ENCODE measurements around the gene ST6GAL2.

The ST6GAL2 gene

DNA sequence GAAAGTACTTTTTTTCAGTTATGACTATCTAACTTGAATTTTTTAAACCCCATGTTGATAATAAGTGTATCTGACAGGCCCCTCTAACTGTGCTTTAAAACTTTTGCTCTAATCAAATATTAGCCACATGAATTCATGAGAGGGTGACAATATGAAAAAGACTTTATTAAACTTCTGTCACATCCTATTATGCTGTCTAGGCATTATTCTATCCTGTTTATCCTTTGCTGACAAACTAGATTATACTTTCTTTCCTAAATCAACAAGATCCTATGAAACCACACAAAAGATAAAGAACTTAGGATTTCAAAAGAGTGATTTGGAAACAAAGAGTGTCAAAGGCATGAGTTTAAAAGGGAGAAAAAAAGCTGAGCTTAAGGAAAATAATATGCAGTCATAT, 57.8 kb downstream of the ST6GAL2 start:
- no peak for DNase-seq (ENCODE audit: low spot score)

DNA sequence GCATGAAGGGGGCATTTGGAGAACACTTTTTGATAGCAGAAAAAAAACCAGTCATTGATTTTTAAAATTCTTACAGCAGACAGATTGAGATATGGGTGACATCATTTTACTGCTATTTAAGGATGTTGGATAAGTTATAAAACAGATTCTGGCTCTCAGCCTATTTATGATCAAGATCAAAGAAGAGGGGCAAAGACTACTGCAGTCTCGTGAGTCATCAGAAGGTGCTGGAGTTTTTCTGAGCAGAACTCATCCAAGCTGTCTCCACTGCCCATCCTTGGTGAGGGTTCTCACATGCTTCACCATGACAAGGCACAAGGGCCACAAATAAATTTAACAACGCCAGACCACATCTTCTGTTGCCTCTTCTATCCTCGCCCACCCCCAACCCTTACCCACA, 58.8 kb downstream of the ST6GAL2 start:
- no peak for DNase-seq (ENCODE audit: low spot score)

DNA sequence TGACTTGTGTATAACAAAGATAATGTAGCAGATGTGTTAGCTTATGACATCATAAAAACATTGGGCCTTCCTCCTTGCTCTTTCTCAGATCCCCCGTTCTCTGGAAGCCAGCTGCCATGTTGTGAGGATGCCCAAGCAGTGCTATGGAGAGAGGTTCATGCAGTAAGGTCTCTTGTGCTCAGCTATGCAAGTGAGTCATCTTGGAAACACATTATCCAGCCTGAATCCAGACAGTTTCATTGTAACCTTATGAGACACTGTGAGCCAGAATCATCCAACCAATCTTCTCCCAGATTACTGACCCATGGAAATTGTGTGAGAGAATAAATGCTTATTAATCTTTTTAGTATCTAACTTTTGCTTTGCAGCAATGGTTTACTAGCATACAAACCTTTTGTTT, 60.8 kb downstream of the ST6GAL2 start:
- no peak for DNase-seq (ENCODE audit: low spot score)

DNA sequence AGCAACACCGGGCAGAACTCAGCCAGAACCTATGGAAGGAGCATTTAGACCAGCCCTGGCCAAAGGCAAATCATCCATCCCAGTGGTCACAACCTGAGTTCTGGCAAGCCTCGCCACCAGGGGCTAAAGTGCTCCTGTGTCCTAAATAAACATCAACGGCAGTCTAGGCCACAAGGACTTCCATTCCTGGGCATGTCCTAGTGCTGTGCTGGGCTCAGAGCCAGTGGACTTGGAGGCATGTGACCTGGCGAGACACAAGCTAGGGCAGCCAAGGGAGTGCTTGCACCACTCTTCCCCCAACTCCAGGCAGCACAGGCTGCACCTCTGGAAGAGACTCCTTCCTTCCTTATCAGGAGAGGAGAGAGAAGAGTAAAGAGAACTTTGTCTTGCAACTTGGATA, 69.0 kb downstream of the ST6GAL2 start:
- DNase-seq (ENCODE audit: low spot score) = no peak

DNA sequence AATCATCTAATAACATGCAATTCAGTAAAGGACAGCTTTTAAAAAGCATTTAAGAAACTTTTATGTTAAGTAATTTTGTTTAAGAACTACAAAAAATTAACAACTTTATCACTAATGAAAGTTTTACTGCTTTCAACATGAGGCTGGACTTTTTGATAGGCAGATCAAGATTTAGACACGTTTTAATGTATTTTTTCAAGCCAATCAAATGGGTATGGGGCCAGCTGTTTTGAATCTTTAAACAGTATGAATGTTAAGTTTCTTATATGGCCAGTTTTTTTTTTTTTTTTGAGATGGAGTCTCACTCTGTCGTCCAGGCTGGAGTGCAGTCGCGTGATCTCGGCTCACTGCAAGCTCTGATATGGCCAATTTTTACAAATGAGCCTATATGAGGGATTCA, 73.1 kb downstream of the ST6GAL2 start:
- DNase-seq (ENCODE audit: low spot score) = no peak

DNA sequence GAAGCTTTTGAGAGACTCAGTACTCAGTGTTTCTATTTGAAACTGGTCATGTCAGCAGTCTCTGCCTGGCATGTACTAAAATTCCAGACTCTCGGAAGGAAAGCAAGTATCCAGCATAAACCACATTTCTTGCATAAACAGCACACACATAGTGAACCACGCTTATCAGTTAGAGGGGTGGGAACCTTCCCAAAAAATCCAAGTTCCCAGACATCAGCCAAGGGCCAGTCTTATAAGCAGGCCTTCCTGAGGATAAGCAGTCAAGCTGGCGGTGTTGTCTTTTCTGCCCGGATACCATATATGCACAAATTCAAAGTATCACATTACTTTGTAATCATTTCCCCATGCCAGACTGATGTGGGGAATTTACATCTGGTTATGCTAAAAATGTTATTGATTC, 73.6 kb downstream of the ST6GAL2 start:
- no peak for DNase-seq (ENCODE audit: low spot score)

DNA sequence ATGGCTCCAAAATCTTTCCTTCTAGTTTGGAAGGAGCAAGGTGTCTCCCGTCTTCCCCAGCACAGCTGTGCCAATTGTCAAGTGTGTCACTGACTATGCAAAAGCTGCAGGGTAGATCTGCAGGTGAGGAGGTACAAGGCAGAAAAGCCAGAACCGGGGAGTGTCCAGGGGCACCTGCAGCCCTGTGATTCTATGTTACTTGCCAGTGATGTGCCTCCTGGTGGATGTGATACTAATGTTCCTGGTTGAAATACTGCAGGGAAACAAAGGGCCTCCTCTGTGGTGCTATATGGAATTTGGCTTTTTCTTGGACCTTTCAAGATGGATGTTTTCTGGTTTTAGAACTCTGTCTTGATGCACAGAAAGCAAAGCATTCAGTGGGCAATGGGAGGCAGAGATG, 80.3 kb downstream of the ST6GAL2 start:
- no peak for DNase-seq (ENCODE audit: low spot score)

DNA sequence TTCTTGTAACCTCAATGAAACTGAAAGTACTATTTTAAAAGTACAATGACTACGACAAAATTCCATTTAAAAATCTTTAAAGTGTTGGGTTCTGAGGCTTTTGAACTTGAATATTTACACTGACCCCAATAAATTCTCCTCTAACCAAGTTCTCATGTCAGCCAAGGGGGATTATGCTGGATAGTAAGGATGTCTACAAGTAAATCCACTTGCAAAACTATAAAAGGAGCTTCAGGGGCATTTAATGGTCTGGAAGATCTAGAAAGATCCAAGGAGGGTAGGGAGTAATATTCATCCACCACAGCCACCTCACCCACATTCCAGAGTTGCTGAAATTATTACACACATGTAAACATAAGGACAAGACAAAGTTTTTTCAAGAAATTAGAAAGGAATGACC, 81.8 kb downstream of the ST6GAL2 start:
- DNase-seq (ENCODE audit: low spot score) = no peak

DNA sequence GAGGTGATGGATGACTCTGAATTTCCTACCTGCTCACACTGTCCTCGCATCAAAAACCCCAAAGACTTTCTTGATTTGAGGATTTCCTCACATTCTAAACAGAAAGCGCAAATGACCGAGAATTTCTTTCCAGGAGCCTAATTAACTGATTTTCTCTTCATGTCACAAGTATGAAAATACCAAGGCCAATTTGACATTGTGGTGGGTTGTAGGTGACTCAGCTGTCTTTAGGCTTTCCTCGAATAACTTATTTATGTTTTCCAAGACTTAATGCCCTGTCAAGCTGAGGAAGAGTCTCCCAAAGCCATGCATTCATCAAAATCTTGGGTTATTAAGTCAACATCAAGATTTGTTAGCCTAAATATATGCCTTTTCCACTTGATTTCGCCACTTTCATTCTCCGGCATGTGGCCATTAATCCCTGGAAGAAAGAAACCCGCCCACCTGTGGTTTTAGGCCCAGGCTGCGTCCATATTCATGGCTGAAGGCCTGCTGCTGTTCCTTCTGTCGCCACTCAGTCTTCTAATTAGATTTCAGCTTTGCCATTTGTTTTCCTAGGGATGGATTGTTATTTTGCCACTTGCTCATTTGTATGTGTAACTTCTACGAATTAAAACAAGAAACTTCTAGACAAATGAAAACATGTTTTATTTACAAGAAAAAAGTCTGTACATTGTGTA, 84.9 kb downstream of the ST6GAL2 start:
- no peak for DNase-seq (ENCODE audit: low spot score)

DNA sequence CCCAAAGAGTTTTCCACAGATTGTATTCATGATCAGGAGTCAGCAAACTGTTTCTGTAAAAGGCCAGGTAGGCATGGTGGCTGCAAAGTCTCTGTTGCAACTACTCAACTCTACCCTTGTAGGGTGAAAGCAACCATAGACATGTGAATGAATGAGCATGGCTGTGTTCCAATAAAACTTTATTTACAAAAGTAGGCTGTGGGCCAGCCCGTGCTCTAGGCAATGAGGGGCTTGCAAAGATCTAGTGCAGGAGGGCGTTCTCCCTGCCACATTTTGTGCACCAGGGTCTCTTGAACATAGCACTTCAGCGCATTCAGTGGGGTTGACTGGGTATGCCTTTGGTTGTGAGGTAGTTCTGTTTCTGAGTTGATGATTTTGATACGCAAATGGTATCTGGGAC, 85.8 kb downstream of the ST6GAL2 start:
- DNase-seq (ENCODE audit: low spot score) = no peak

DNA sequence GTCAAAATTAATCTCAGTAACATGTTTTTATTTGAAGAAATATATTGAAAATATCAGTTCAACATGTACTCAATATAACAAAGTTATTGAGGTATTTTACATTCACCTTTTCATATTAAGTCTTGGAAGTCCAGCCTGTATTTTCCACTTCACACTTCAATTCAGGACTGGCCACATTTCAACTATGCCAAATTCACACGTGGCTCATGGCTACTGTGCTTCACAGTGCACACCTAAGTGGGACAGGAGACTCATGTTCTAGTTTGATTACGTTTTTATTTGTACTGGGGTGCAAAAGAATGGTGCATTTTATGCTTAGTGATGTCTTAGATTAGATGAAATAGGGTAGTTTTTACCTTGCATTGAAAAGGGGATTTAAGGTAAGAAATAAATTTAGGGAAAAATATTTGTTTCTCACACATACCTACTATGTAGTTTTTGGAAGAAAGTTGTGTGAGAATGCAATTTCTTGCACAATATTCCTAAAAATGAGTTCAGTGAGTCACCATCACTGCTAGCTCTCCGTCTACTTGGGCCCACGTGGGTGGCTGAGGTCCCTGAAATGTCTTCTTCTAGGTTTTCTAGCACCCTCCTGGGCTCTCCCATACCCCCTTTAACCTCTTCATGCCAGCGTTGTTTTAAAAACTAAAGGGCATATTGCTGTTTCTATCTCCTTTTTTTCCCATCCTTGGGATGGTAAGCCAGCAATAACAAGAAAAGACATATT, 87.0 kb downstream of the ST6GAL2 start:
- no peak for DNase-seq (ENCODE audit: low spot score)

DNA sequence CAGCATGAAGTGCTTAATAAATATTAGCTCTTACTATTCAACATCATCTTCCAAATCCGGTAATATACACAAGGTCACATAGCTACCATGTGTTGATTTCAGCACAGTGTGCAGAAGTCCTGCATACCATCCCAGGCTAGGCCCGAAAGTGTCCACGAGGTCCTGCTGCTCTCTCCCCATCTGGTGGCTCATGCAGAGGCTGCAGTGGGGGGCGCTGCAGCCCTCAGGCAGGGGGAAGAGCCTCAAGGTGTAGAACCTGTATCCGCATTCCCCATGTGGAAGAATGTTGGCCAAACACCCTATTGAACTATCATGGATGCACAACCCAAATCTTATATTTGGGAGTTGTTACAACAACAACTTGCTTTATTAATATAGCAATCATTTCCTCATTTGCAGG, 88.5 kb downstream of the ST6GAL2 start:
- DNase-seq (ENCODE audit: low spot score) = no peak

DNA sequence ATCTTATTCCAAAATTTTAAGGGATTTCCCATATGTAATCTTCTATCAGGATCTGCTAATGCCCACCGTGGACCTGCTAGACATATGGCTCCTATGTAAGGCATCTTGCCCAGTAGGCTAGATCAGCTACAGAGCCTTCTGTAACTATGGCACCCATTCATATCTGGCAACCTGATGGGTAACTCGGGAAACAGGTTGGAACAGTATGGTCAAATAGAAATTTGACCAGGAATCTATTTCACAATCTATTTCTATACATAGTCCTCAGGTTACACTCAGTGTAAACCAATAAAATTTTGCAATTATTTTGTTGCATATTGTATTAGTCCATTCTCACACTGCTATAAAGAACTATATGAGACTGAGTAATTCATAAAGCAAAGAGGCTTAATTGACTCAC, 93.3 kb downstream of the ST6GAL2 start:
- no peak for DNase-seq (ENCODE audit: low spot score)

DNA sequence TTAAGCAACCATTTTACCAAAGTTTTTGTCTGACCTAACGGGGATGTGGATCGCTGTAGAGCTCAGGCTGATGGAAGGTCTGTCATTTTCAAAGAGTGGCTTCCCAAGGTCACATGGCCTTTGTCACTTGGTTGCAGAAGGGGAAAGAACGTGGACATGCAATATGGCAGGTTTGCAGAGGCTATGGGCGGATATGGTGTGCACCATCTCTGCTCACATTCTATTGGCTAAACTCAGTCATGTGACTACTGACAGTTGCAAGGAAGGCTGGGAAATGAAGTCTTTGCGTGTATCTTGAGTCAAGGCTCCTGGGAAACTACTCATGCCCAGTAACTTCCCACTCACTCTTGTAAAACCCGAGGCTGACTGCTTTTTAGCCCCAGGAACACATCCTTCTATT, 96.8 kb downstream of the ST6GAL2 start:
- DNase-seq (ENCODE audit: low spot score) = no peak

DNA sequence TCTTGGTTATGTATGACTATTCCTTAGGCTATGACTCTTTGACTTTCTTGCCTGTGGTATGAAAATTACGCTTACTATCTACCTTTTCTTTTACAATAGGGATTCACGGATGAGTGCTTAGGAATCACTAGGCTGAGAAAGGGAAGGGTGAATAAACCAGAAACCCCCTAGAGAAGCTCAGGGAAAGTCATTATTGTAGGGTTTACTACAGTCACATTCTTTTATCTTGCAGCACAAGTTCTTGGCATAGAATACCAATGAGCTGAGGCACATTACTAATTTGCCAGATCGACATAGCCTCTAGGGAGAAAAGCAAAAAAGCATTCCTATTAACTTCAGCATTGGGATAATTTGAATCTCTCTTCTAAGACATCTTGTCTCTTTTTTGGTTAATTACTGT, 103.3 kb downstream of the ST6GAL2 start:
- no peak for DNase-seq (ENCODE audit: low spot score)

DNA sequence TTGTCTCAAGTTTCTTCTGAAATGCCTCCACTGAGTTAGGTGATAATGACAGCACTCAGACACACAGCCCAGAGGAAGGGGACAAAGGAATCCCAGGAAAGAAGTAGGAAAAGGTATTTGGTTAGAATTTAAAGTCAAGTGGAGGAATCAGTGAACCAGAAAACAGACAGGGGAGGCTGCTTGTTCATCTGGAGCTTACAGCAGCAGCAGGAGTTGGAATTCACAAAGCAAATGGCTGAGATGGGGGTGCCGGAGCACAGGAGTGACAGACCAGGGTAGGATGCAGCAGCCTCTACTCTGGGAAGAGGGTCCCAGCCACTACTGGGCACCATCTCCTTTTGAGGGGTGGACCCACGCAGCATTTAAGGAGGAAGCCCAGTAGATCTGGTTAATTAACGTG, 104.8 kb downstream of the ST6GAL2 start:
- DNase-seq (ENCODE audit: low spot score) = no peak

DNA sequence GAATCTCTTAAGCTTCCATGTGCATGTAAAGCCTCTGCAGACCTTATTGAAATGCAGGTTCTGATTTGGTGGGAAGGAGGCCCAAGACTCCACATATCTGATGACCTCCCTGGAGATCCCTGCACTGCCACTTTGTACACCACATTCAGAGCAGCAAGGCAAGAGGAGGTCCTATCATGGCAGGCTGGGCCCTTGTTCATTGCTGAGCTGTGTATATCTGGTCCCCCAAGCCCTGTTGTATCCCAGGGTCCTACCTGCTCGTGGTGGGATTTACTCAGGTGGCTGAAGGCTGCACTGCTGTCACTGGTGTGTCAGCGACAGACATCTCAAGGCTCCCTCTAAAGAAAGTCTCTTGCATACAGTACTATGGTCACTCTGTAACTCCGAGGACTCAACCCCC, 114.2 kb downstream of the ST6GAL2 start:
- no peak for DNase-seq (ENCODE audit: low spot score)

DNA sequence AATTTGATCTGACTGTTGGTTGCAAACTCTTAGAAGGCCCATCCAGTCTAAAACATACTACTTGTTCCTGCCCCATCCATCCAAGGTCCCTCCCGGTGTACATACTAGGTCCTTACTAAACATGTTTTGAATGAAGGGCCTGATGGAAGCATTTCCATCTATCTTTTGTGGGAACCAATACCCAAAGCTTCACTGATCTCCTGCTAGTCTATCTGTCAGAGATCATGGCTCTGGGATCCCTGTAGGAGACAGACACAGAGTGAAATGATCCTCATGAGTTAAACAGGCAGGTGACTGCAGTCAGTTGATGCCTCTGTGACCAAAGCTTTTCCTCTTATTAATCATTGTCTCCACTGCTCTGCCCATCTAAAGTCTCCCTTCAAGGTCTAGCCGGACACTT, 115.0 kb downstream of the ST6GAL2 start:
- no peak for DNase-seq (ENCODE audit: low spot score)

DNA sequence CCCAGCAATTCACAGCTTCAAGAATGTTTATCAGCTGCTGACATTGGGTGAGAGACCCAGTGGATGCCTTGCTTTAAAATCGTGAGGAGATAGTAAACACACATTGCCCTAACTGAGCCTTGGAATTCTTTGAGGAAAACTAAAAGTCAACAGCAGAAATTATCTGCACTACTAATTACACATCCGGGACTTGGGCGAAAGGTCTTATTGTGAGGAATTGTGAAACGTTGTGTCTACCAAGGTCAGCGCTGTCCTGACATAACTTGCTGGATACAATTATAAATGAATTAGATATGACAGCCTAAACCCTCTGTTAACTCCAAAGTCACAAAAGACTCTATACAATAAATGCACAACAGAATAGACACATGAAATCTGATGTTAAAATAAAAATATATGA, 121.4 kb downstream of the ST6GAL2 start:
- DNase-seq (ENCODE audit: low spot score) = no peak

DNA sequence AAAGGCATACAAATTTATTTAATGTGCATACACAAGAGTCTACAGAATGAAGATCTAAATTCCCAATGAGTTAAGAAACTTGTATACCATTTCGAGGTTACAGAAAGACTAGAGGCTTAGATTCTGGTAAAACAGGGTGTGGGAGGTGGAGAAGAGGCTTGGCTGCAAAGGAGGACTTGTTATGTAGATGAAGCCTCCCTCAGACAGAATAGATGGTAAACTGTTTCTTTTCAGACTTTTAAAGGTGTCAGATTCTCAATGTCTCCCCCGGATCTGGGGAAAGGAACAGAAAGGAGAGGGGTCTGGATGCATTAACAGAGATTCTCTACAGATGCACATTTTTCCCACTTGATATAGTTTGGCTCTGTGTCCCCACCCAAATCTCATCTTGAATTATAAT, 126.0 kb downstream of the ST6GAL2 start:
- no peak for DNase-seq (ENCODE audit: low spot score)

DNA sequence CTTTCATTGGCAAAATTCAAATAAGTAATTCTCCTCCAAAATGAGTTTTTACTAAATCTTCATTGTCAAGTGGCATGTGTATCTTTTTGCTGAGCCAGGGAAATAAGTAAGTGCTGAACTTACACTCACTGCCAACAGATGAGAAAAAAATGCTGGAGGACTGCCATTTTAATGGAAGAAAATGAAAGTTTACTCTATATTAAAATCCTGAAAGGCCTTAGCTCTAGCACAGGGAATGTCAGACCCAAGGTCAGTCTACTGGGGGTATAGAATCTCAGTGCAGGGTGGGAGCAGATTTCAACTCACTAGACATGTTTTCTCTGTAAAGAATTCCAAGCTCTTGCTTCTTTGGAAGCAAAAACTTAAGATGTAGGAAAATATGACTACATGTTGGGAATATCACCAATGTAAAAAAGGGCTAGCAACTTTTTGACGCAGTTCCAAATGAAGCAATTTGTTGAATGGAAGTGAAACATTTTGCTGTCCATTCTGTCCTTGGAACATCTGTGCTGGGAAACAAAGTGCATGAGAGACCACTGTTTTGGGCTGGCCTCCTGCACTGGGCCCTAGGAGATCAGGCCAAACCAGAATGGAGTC, 127.0 kb downstream of the ST6GAL2 start:
- no peak for DNase-seq (ENCODE audit: low spot score)
